GM12878 (cell line): ENCODE measurements around the gene IP6K3.

Experiments used
- ATF3 ChIP-seq: IDR thresholded peaks from 2 replicates; pipeline ENCODE4 v1.6.1; 2011; ENCODE audit warnings: low read depth, mild to moderate bottlenecking, low read length, moderate library complexity, borderline replicate concordance; ENCODE audit errors: extremely low read depth
- IKZF1 ChIP-seq: fragments of 450-650 bp; conservative IDR thresholded peaks from 2 replicates; pipeline ENCODE4 v1.6.1; 2017; ENCODE audit warnings: antibody characterized with exemption, mild to moderate bottlenecking
- JUNB ChIP-seq: IDR thresholded peaks from 2 replicates; pipeline ENCODE4 v1.6.1; 2016; ENCODE audit warnings: antibody characterized with exemption, mild to moderate bottlenecking
- NRF1 ChIP-seq: conservative IDR thresholded peaks from 2 replicates; pipeline ENCODE4 v1.6.1; 2011; ENCODE audit warnings: mild to moderate bottlenecking, low read depth, low read length, improper control_type of control experiment
- PBX3 ChIP-seq: IDR thresholded peaks from 2 replicates; pipeline ENCODE4 v1.6.1; 2011; ENCODE audit warnings: mild to moderate bottlenecking, low read depth, low read length, moderate library complexity; ENCODE audit not compliant: insufficient replicate concordance
- POLR2A ChIP-seq: IDR thresholded peaks from 2 replicates; pipeline ENCODE4 v1.6.1; 2011; ENCODE audit warnings: low read depth, mild to moderate bottlenecking, low read length
- SP1 ChIP-seq: IDR thresholded peaks from one replicate; pipeline ENCODE4 v1.6.1; 2011; ENCODE audit warnings: low read depth, low read length
- TF ChIP-seq, protein P1 (sequence below), 3 experiments: IDR thresholded peaks in 2 of 3; conservative IDR thresholded peaks in 1 of 3; 2 replicates each; pipeline ENCODE4 v1.5.1; 2011; ENCODE audit warnings: low read depth in 3 of 3, low read length in 3 of 3, mild to moderate bottlenecking in 3 of 3, control low read depth in 2 of 3, moderate library complexity in 2 of 3, inconsistent platforms in 1 of 3, mixed read lengths in 1 of 3; ENCODE audit not compliant: control insufficient read depth in 2 of 3, insufficient read depth in 1 of 3; ENCODE audit errors: extremely low read depth in 1 of 3
- TF ChIP-seq, protein P2 (sequence below): fragments of 450-650 bp; conservative IDR thresholded peaks from 2 replicates; pipeline ENCODE4 v1.6.1; 2017; ENCODE audit warnings: mild to moderate bottlenecking, moderate library complexity
- TF ChIP-seq, protein P3 (sequence below): IDR thresholded peaks from 2 replicates; pipeline ENCODE4 v1.6.1; 2012; ENCODE audit warnings: mild to moderate bottlenecking, low read depth, low read length
- TF ChIP-seq, protein P4 (sequence below): IDR thresholded peaks from 2 replicates; pipeline ENCODE4 v1.6.1; 2011; ENCODE audit warnings: borderline replicate concordance, low read depth, mild to moderate bottlenecking, moderate library complexity, mixed read lengths, low read length; ENCODE audit not compliant: insufficient read depth; ENCODE audit errors: extremely low read length

- TF ChIP-seq, protein P1, sequence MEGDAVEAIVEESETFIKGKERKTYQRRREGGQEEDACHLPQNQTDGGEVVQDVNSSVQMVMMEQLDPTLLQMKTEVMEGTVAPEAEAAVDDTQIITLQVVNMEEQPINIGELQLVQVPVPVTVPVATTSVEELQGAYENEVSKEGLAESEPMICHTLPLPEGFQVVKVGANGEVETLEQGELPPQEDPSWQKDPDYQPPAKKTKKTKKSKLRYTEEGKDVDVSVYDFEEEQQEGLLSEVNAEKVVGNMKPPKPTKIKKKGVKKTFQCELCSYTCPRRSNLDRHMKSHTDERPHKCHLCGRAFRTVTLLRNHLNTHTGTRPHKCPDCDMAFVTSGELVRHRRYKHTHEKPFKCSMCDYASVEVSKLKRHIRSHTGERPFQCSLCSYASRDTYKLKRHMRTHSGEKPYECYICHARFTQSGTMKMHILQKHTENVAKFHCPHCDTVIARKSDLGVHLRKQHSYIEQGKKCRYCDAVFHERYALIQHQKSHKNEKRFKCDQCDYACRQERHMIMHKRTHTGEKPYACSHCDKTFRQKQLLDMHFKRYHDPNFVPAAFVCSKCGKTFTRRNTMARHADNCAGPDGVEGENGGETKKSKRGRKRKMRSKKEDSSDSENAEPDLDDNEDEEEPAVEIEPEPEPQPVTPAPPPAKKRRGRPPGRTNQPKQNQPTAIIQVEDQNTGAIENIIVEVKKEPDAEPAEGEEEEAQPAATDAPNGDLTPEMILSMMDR (IDR thresholded peaks at IDR 0.05 in 2 of 3, conservative IDR thresholded peaks at IDR 0.05 in 1 of 3; ENCODE audit: control insufficient read depth in 2 of 3, extremely low read depth in 1 of 3, insufficient read depth in 1 of 3, low read depth in 3 of 3, low read length in 3 of 3) = peak; percentile 78 to 90 (median 81)
- no peak for TF ChIP-seq ATF3
- TF ChIP-seq SP1 = no peak
- no peak for TF ChIP-seq JUNB
- TF ChIP-seq, protein P2, sequence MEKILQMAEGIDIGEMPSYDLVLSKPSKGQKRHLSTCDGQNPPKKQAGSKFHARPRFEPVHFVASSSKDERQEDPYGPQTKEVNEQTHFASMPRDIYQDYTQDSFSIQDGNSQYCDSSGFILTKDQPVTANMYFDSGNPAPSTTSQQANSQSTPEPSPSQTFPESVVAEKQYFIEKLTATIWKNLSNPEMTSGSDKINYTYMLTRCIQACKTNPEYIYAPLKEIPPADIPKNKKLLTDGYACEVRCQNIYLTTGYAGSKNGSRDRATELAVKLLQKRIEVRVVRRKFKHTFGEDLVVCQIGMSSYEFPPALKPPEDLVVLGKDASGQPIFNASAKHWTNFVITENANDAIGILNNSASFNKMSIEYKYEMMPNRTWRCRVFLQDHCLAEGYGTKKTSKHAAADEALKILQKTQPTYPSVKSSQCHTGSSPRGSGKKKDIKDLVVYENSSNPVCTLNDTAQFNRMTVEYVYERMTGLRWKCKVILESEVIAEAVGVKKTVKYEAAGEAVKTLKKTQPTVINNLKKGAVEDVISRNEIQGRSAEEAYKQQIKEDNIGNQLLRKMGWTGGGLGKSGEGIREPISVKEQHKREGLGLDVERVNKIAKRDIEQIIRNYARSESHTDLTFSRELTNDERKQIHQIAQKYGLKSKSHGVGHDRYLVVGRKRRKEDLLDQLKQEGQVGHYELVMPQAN = no peak
- no peak for TF ChIP-seq PBX3
- TF ChIP-seq IKZF1 = no peak
- TF ChIP-seq NRF1 = no peak
- 0 out of 2 replicates have a peak, but pooled peaks have one; percentile 25 for TF ChIP-seq POLR2A
- TF ChIP-seq, protein P3, sequence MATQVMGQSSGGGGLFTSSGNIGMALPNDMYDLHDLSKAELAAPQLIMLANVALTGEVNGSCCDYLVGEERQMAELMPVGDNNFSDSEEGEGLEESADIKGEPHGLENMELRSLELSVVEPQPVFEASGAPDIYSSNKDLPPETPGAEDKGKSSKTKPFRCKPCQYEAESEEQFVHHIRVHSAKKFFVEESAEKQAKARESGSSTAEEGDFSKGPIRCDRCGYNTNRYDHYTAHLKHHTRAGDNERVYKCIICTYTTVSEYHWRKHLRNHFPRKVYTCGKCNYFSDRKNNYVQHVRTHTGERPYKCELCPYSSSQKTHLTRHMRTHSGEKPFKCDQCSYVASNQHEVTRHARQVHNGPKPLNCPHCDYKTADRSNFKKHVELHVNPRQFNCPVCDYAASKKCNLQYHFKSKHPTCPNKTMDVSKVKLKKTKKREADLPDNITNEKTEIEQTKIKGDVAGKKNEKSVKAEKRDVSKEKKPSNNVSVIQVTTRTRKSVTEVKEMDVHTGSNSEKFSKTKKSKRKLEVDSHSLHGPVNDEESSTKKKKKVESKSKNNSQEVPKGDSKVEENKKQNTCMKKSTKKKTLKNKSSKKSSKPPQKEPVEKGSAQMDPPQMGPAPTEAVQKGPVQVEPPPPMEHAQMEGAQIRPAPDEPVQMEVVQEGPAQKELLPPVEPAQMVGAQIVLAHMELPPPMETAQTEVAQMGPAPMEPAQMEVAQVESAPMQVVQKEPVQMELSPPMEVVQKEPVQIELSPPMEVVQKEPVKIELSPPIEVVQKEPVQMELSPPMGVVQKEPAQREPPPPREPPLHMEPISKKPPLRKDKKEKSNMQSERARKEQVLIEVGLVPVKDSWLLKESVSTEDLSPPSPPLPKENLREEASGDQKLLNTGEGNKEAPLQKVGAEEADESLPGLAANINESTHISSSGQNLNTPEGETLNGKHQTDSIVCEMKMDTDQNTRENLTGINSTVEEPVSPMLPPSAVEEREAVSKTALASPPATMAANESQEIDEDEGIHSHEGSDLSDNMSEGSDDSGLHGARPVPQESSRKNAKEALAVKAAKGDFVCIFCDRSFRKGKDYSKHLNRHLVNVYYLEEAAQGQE = no peak
- TF ChIP-seq, protein P4, sequence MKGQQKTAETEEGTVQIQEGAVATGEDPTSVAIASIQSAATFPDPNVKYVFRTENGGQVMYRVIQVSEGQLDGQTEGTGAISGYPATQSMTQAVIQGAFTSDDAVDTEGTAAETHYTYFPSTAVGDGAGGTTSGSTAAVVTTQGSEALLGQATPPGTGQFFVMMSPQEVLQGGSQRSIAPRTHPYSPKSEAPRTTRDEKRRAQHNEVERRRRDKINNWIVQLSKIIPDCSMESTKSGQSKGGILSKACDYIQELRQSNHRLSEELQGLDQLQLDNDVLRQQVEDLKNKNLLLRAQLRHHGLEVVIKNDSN = no peak
Observed at GRCh38 chr6:33771146-33772081, 24.7 kb upstream of the IP6K3 start.
